Endothelial cell of umbilical vein (primary cell): ENCODE results near the gene OR6C3. TPM values are rescaled to one million over a fixed set of nuclear protein-coding genes. Genes with fewer than 3 reads are reported as not detected.
"Not testable (repeated sequence)": the region's sequence is repeated elsewhere in the genome, so short reads cannot be mapped to it uniquely, and the experiment has no call there.

Source experiments
- BruUV-seq: library from RNA; stranded (reverse); fragments of 400-500 nt; replicated peaks from 2 replicates; lab custom pipeline; 2021; lab: Mats Ljungman, UMichigan
- CTCF ChIA-PET: fragments of 300-600, 350-600 bp; sonication (Branson Sonifier 250); formaldehyde crosslinking; loops from one replicate; lab custom pipeline; 2021; ENCODE audit warnings: antibody characterized with exemption, inconsistent platforms; lab: Charles Lee
- POLR2A ChIA-PET: fragments of 300-600, 350-600 bp; sonication (Branson Sonifier 250); formaldehyde crosslinking; loops from one replicate; lab custom pipeline; 2021; ENCODE audit warnings: antibody characterized with exemption, inconsistent platforms; lab: Charles Lee
- DNase-seq: peaks from one replicate; pipeline ENCODE4 v3.0.0-alpha.2; 2011; ENCODE audit warnings: low read depth, low spot score
- FAIRE-seq: peaks from 2 replicates; lab custom pipeline; 2011; peaks lifted over from hg19 to GRCh38; lab: Jason Lieb, UNC
- H2AFZ ChIP-seq: 2 replicates; pipeline ENCODE4 v1.6.0; 2012; ENCODE audit warnings: low read depth, low read length, control low read depth, inconsistent platforms
- H3K27ac ChIP-seq: 2 replicates; pipeline ENCODE4 v1.5.1; 2011; ENCODE audit warnings: low read depth, mild to moderate bottlenecking, control low read depth, low read length, moderate library complexity; ENCODE audit not compliant: insufficient read depth
- H3K27me3 ChIP-seq, 2 experiments: 2 replicates each; pipeline versions ENCODE4 v1.6.0 to v1.6.1; 2011; ENCODE audit warnings: low read length in 2 of 2, mixed read lengths in 1 of 2; ENCODE audit not compliant: control insufficient read depth in 2 of 2, insufficient read depth in 2 of 2
- H3K36me3 ChIP-seq, 2 experiments: 2 replicates in 1 of 2; 3 replicates in 1 of 2; pipeline ENCODE4 v1.5.1; 2011; ENCODE audit warnings: low read length in 2 of 2, mild to moderate bottlenecking in 1 of 2, moderate library complexity in 1 of 2; ENCODE audit not compliant: control insufficient read depth in 2 of 2, insufficient read depth in 2 of 2; ENCODE audit errors: extremely low read depth in 1 of 2
- H3K4me1 ChIP-seq: 3 replicates; pipeline ENCODE4 v1.5.1; 2011; ENCODE audit warnings: mild to moderate bottlenecking, low read length; ENCODE audit not compliant: control insufficient read depth, insufficient read depth; ENCODE audit errors: extremely low read depth
- H3K4me2 ChIP-seq: 2 replicates; pipeline ENCODE4 v1.6.1; 2011; ENCODE audit warnings: low read length, control low read depth, mixed read lengths; ENCODE audit not compliant: insufficient read depth
- H3K4me3 ChIP-seq, 3 experiments: fragments of 200-600 bp in 1 of 3; sonication (generic), shearing (Covaris generic) in 1 of 3; replicated peaks in 1 of 3; 2 replicates each; pipeline ENCODE4 v1.5.1; 2011 to 2016; ENCODE audit warnings: control low read depth in 3 of 3, low read length in 3 of 3, mild to moderate bottlenecking in 2 of 3, inconsistent platforms in 1 of 3, low read depth in 1 of 3, moderate library complexity in 1 of 3; ENCODE audit not compliant: insufficient read depth in 1 of 3
- H3K79me2 ChIP-seq: 2 replicates; pipeline ENCODE4 v1.6.0; 2012; ENCODE audit warnings: low read length, inconsistent platforms; ENCODE audit not compliant: control insufficient read depth, insufficient read depth
- H3K9ac ChIP-seq: replicated peaks from 2 replicates; pipeline ENCODE3; 2011; ENCODE audit warnings: low read length, control low read depth; ENCODE audit not compliant: insufficient read depth; ENCODE audit errors: extremely low read depth
- H3K9me1 ChIP-seq: replicated peaks from 3 replicates; pipeline ENCODE4 v1.6.0; 2011; ENCODE audit warnings: mild to moderate bottlenecking, low read length; ENCODE audit not compliant: control insufficient read depth, insufficient read depth; ENCODE audit errors: extremely low read depth
- H3K9me3 ChIP-seq: replicated peaks from 2 replicates; pipeline ENCODE4 v1.5.1; 2012; ENCODE audit warnings: low read length, inconsistent platforms; ENCODE audit not compliant: control insufficient read depth, insufficient read depth
- H4K20me1 ChIP-seq: replicated peaks from 2 replicates; pipeline ENCODE3; 2011; ENCODE audit warnings: mild to moderate bottlenecking, low read length; ENCODE audit not compliant: control insufficient read depth, insufficient read depth; ENCODE audit errors: extremely low read depth
- CTCF ChIP-seq, 2 donors: IDR thresholded peaks; 1 replicate in 1 of 2; 2 replicates in 1 of 2; pipeline ENCODE4 v1.5.1; 2011; ENCODE audit warnings: low read length in 2 of 2, mild to moderate bottlenecking in 2 of 2, moderate library complexity in 2 of 2, control low read depth in 1 of 2, inconsistent platforms in 1 of 2, low read depth in 1 of 2; ENCODE audit not compliant: insufficient read depth in 1 of 2; ENCODE audit errors: extremely low read depth in 1 of 2
- EZH2 ChIP-seq: IDR thresholded peaks from 2 replicates; pipeline ENCODE4 v1.6.1; 2012; ENCODE audit warnings: borderline replicate concordance, low read depth, mild to moderate bottlenecking, moderate library complexity, low read length, inconsistent platforms; ENCODE audit not compliant: severe bottlenecking
- JUN ChIP-seq: IDR thresholded peaks from 2 replicates; pipeline ENCODE4 v1.6.1; 2011; ENCODE audit warnings: borderline replicate concordance, low read depth; ENCODE audit not compliant: insufficient read length, insufficient read depth
- MYC ChIP-seq: IDR thresholded peaks from one replicate; pipeline ENCODE4 v1.6.1; 2011; ENCODE audit warnings: mild to moderate bottlenecking, low read depth, low read length
- POLR2A ChIP-seq: IDR thresholded peaks from 2 replicates; pipeline ENCODE4 v1.6.1; 2012; ENCODE audit warnings: low read depth, mild to moderate bottlenecking, control low read depth, low read length
- POLR2AphosphoS5 ChIP-seq: IDR thresholded peaks from 2 replicates; pipeline ENCODE4 v1.6.1; 2012; ENCODE audit warnings: low read depth, mild to moderate bottlenecking, control low read depth, low read length, moderate library complexity; ENCODE audit not compliant: insufficient read depth
- dilution Hi-C: fragments of 300-500 bp; cut with MboI; formaldehyde crosslinking; loops from one replicate; pipeline ENCODE4 v1.15.0; 2019; ENCODE audit warnings: low sequenced_read_pairs; ENCODE audit not compliant: extremely low pct_ligation_motif_present
- intact Hi-C: fragments of 100-400 bp; cut with micrococcal nuclease; formaldehyde crosslinking; loops from one replicate; pipeline ENCODE4 v1.10.0; 2022
- polyA plus RNA-seq, 4 experiments: library from polyadenylated mRNA; depleted of rRNA in 3 of 4; stranded (reverse) in 3 of 4; unstranded in 1 of 4; fragments of >200 nt; gene quantifications; 2 replicates each; pipeline versions ENCODE4 v1.2.1 to v1.2.3, GENCODE V29; 2011 to 2012; ENCODE audit warnings: missing spikeins in 1 of 4
- total RNA-seq: library from RNA; stranded (reverse); gene quantifications from 2 replicates; pipeline ENCODE4 v1.2.3, GENCODE V29; 2021
- TF ChIP-seq, protein P1 (sequence below): IDR thresholded peaks from 2 replicates; pipeline ENCODE4 v1.6.1; 2011; ENCODE audit not compliant: insufficient read depth, insufficient read length

OR6C3 gene
- total and polyA plus RNA-seq, 2 donors (not counting 3 experiments of a cell fraction or from before 2014, with no cell fraction given) = not detected

DNA sequence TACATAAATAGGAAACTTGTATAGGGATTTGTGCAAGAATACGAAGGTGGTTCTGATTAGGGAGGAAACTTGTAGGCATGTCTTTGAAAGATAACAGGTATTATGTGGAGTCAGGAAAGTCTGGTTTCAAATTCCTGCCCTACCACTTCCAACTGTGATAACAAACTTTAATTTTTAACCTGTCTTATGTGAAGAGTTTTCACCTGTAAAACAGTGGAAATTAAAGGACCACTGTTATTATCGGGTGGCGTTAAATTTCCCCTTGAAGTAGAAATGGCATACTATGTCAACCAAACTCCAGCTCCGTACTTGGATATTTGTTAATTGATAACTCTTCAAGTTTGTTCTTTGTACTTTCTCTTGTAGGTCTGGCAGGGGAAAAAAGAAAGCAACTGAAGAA, 10.3 kb upstream of the OR6C3 start:
- H3K4me3 ChIP-seq = no peak overlapping the region
- no peaks in the 10 kb centered on the region for H3K27me3 ChIP-seq
- intact Hi-C loops = no loop called here
- no peaks in the 10 kb centered on the region for H3K36me3 ChIP-seq
- CTCF ChIA-PET = no interaction called here
- FAIRE-seq (no peak), DNase-seq (no peak)
- TF ChIP-seq JUN (no peak), EZH2 (no peak), CTCF (IDR thresholded peaks at IDR 0.05; ENCODE audit: extremely low read depth in 1 of 2, insufficient read depth in 1 of 2, low read depth in 1 of 2, low read length in 2 of 2) (no peak), POLR2A (no peak), POLR2AphosphoS5 (no peak), MYC (no peak)
- TF ChIP-seq, protein P1, sequence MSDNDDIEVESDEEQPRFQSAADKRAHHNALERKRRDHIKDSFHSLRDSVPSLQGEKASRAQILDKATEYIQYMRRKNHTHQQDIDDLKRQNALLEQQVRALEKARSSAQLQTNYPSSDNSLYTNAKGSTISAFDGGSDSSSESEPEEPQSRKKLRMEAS = no peak
- no peak overlapping the region for H3K4me2 ChIP-seq
- no peaks in the 10 kb centered on the region for H4K20me1 ChIP-seq
- H2AFZ ChIP-seq = no peak overlapping the region
- H3K79me2 ChIP-seq = no peaks in the 10 kb centered on the region
- H3K9me1 ChIP-seq = no peaks in the 10 kb centered on the region
- H3K9ac ChIP-seq = no peak overlapping the region
- POLR2A ChIA-PET = no interaction called here
- H3K9me3 ChIP-seq = no peaks in the 10 kb centered on the region
- no peak overlapping the region for H3K27ac ChIP-seq
- dilution Hi-C loops = no loop called here
- no peaks in the 10 kb centered on the region for H3K4me1 ChIP-seq
- BruUV-seq = no TSS peak

DNA sequence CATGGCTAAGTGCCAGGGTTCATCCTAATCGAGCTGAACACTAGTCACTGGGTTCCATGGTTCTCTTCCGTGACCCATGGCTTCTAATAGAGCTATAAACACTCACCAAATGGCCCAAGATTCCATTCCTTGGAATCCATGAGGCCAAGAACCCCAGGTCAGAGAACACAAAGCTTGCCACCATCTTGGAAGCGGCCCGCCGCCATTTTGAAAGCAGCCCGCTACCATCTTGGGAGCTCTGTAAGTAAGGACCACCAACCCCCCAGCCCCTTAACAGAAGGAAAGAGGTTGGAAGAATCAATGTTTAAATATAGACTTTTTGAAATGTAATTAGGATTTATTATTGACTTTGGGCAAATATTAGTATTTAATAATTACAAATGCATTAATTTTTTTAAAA, 4.7 kb upstream of the OR6C3 start:
- FAIRE-seq, H3K27ac ChIP-seq, CTCF ChIA-PET, H3K79me2 ChIP-seq, POLR2A ChIA-PET, intact Hi-C loops, H3K9me1 ChIP-seq, H3K9ac ChIP-seq, dilution Hi-C loops, BruUV-seq, H4K20me1 ChIP-seq, H3K36me3 ChIP-seq, H3K4me3 ChIP-seq, H2AFZ ChIP-seq, H3K4me1 ChIP-seq, H3K9me3 ChIP-seq, H3K27me3 ChIP-seq, DNase-seq, H3K4me2 ChIP-seq: not testable (repeated sequence)
